Left renal cortex interstitium (tissue), 4 donors: ENCODE results near the gene STK40. TPM values are rescaled to one million over a fixed set of nuclear protein-coding genes. Genes with fewer than 3 reads are reported as not detected.

Source experiments
- polyA plus RNA-seq, 4 donors: library from polyadenylated mRNA; unstranded; fragments of 120-200 nt; gene quantifications; one replicate each; pipeline ENCODE4 v1.2.1, GENCODE V29; 2013; ENCODE audit not compliant: insufficient read length in 4 of 4

The STK40 gene
- polyA plus RNA-seq, 4 donors: 41.0 to 48.5 (median 44.2) TPM

Other genes starting within 250 kb of the STK40 start
- 10 to 100 TPM; 63.0 to 67.7 (median 63.3) TPM for gene TRAPPC3, start 236.4 kb downstream of the STK40 start, polyA plus RNA-seq
- gene MAP7D1, start 229.8 kb downstream of the STK40 start, polyA plus RNA-seq: 10 to 100 TPM; 57.5 to 77.7 (median 66.1) TPM
- gene THRAP3, start 161.5 kb downstream of the STK40 start, polyA plus RNA-seq: 100 to 1,000 TPM; 121 to 150 (median 142) TPM
- gene SH3D21, start 79.6 kb downstream of the STK40 start, polyA plus RNA-seq: 10 to 100 TPM; 18.5 to 40.8 (median 29.9) TPM
- 100 to 1,000 TPM in 2 of 4 donors, 10 to 100 TPM in 2; 43.1 to 142 (median 86.8) TPM for gene EVA1B, start 62.3 kb downstream of the STK40 start, polyA plus RNA-seq
- 10 to 100 TPM; 24.3 to 32.2 (median 26.0) TPM for gene LSM10, start 12.0 kb upstream of the STK40 start, polyA plus RNA-seq
- 10 to 100 TPM; 18.2 to 26.8 (median 24.3) TPM for gene OSCP1, start 64.5 kb upstream of the STK40 start, polyA plus RNA-seq
- 10 to 100 TPM; 65.6 to 78.7 (median 69.6) TPM for gene MRPS15, start 78.5 kb upstream of the STK40 start, polyA plus RNA-seq
- 1 to 10 TPM; 2.5 to 6.0 (median 5.0) TPM for gene CSF3R, start 97.0 kb upstream of the STK40 start, polyA plus RNA-seq